Parathyroid adenoma (tissue), 2 donors: ENCODE measurements around the gene STAC.

Source experiments
- H2AFZ ChIP-seq: fragments of 300-600 bp; sonication (generic); one replicate; pipeline ENCODE4 v1.7.0; 2017; ENCODE audit warnings: antibody characterized with exemption, mild to moderate bottlenecking
- H3K27ac ChIP-seq: fragments of 300-600 bp; sonication (generic); one replicate; pipeline ENCODE4 v1.7.0; 2017
- H3K27me3 ChIP-seq: fragments of 300-600 bp; sonication (generic); one replicate; pipeline ENCODE4 v1.7.0; 2017; ENCODE audit warnings: low read length; ENCODE audit not compliant: control insufficient read depth, insufficient read depth
- H3K36me3 ChIP-seq: fragments of 300-600 bp; sonication (generic); one replicate; pipeline ENCODE4 v1.7.0; 2017; ENCODE audit warnings: low read length; ENCODE audit not compliant: control insufficient read depth, insufficient read depth
- H3K4me1 ChIP-seq: fragments of 300-600 bp; sonication (generic); one replicate; pipeline ENCODE4 v1.7.0; 2017; ENCODE audit warnings: control low read depth
- H3K4me2 ChIP-seq: fragments of 300-600 bp; sonication (generic); one replicate; pipeline ENCODE4 v1.7.0; 2017; ENCODE audit warnings: low read length
- H3K4me3 ChIP-seq: fragments of 300-600 bp; sonication (generic); one replicate; pipeline ENCODE4 v1.7.0; 2017; ENCODE audit warnings: low read depth, low read length
- H3K79me2 ChIP-seq: fragments of 300-600 bp; sonication (generic); one replicate; pipeline ENCODE4 v1.7.0; 2017; ENCODE audit warnings: control low read depth
- H3K9ac ChIP-seq: fragments of 300-600 bp; sonication (generic); one replicate; pipeline ENCODE4 v1.7.0; 2017; ENCODE audit warnings: mild to moderate bottlenecking
- H3K9me3 ChIP-seq: fragments of 300-600 bp; sonication (generic); one replicate; pipeline ENCODE4 v1.7.0; 2017; ENCODE audit warnings: low read length; ENCODE audit not compliant: control insufficient read depth
- TF ChIP-seq, protein P1 (sequence below): fragments of 300-600 bp; sonication (generic); IDR thresholded peaks from one replicate; pipeline ENCODE4 v1.7.0; 2017; ENCODE audit warnings: antibody characterized with exemption, mild to moderate bottlenecking
- donor health status: primary hyperparathyroidism.

The STAC gene

DNA sequence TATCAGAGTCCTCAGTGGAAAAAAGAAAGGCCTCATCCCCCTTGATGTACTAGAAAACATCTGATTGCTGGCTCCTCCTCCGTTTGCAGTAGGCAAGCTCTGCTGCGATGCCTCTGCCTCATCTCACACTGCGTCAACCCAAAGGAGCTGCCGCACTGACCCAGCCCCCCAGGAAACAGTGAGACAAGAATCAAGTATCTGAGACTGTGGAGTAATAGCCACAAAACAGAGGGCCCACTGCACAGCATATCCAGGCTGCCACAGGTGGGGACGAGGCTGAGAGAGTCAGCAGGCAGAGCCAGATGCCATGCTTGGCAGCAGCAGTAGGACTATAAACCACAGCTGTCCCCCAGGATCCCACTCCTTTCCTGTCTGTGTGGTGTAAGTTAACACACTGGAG, 165.9 kb downstream of the STAC start:
- Histone ChIP-seq H2AFZ (no peak overlapping the region), H3K9ac (no peak overlapping the region), H3K4me3 (no peak overlapping the region), H3K27me3 (no peaks in the 10 kb centered on the region), H3K4me1 (peaks cover 2% of the 10 kb centered on the region), H3K9me3 (no peaks in the 10 kb centered on the region), H3K36me3 (no peaks in the 10 kb centered on the region), H3K79me2 (no peaks in the 10 kb centered on the region), H3K4me2 (no peak overlapping the region), H3K27ac (no peak overlapping the region)
- TF ChIP-seq, protein P1, sequence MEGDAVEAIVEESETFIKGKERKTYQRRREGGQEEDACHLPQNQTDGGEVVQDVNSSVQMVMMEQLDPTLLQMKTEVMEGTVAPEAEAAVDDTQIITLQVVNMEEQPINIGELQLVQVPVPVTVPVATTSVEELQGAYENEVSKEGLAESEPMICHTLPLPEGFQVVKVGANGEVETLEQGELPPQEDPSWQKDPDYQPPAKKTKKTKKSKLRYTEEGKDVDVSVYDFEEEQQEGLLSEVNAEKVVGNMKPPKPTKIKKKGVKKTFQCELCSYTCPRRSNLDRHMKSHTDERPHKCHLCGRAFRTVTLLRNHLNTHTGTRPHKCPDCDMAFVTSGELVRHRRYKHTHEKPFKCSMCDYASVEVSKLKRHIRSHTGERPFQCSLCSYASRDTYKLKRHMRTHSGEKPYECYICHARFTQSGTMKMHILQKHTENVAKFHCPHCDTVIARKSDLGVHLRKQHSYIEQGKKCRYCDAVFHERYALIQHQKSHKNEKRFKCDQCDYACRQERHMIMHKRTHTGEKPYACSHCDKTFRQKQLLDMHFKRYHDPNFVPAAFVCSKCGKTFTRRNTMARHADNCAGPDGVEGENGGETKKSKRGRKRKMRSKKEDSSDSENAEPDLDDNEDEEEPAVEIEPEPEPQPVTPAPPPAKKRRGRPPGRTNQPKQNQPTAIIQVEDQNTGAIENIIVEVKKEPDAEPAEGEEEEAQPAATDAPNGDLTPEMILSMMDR, result no peak

- Histone ChIP-seq H3K27ac (no peak overlapping the region), H3K27me3 (no peaks in the 10 kb centered on the region), H3K9me3 (no peaks in the 10 kb centered on the region), H3K9ac (no peak overlapping the region), H3K4me3 (no peak overlapping the region), H2AFZ (no peak overlapping the region), H3K36me3 (no peaks in the 10 kb centered on the region), H3K79me2 (no peaks in the 10 kb centered on the region), H3K4me2 (no peak overlapping the region), H3K4me1 (no peaks in the 10 kb centered on the region)
- TF ChIP-seq, protein P1, result no peak
Measured at GRCh38 chr3:36548712-36549111, 168.4 kb downstream of the STAC start.

DNA sequence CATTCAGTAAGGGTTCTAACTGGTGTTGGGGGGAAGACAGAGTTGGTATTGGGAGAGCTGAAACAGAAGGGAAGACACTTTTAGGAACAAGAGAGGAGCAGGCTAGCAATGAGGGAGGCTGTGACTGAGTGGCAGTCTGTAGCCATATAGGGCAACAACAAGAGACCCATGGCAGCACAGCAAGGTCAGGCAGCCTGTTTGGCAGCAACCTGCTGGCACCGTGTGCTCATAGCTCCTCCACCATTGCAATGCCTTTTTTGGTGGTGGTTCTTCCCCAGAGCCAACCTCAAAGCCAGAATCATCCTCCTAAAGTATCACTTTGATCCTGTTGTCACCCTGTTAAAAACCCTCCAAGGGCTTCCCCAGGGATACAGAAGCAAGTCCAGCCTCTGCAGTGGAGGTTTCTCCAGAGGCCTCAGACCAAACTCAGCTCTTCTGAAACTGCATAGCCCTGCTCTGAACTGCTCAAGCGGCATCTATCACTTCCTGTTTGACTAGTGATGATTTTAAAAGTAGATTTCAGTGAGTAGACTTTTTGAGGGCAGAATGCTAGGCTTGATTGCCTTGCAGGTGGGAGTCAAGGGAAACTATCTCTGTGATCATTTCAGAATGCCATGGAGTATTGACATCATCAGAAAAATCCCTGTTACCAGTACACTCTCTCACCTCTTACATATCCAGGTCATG, 176.9 kb downstream of the STAC start:
- Histone ChIP-seq H3K4me1 (peaks cover 15% of the 10 kb centered on the region), H3K27ac (no peak overlapping the region), H3K4me3 (no peak overlapping the region), H3K9ac (no peak overlapping the region), H3K4me2 (no peak overlapping the region), H3K27me3 (no peaks in the 10 kb centered on the region), H3K9me3 (no peaks in the 10 kb centered on the region), H3K36me3 (no peaks in the 10 kb centered on the region), H3K79me2 (no peaks in the 10 kb centered on the region), H2AFZ (peak overlapping the region; percentile 38)
- TF ChIP-seq, protein P1, result no peak

- Histone ChIP-seq H3K27me3 (no peaks in the 10 kb centered on the region), H3K36me3 (no peaks in the 10 kb centered on the region), H3K79me2 (no peaks in the 10 kb centered on the region), H2AFZ (no peak overlapping the region), H3K9ac (no peak overlapping the region), H3K4me3 (no peak overlapping the region), H3K27ac (no peak overlapping the region), H3K9me3 (no peaks in the 10 kb centered on the region), H3K4me1 (peaks cover 15% of the 10 kb centered on the region), H3K4me2 (no peak overlapping the region)
- TF ChIP-seq, protein P1, result no peak
Measured at GRCh38 chr3:36557708-36558421, 177.6 kb downstream of the STAC start.
